T1000 (cell line): ENCODE measurements around the gene ANAPC2.
A peak's percentile ranks its signal among the peaks of the same experiment; 100 is the strongest.

Experiments used
- DNase-seq: peaks from one replicate; lab custom pipeline; 2025; ENCODE audit warnings: mixed read lengths; lab: John Stamatoyannopoulos, UW

The ANAPC2 gene

GRCh38 chr9:137227054-137227852, 38.9 kb upstream of the ANAPC2 start, which contains the start of gene RNF224:
TSS of gene RNF224 (plus strand) at chr9:137227502. CDS start at chr9:137228336, 834 bp downstream.
- peak; percentile 38 for DNase-seq

- DNase-seq: no peak
Observed at GRCh38 chr9:137226338-137227053, 38.1 kb upstream of the ANAPC2 start.

- DNase-seq: no peak
Observed at GRCh38 chr9:137225699-137226331, 37.5 kb upstream of the ANAPC2 start.

- DNase-seq: no peak
Observed at GRCh38 chr9:137224830-137225694, 36.7 kb upstream of the ANAPC2 start, which contains the start of gene CYSRT1. TSS of gene CYSRT1 (plus strand) at chr9:137225174. CDS start at chr9:137225622, 448 bp downstream.

- peak; percentile 96 for DNase-seq
Observed at GRCh38 chr9:137223078-137223970, 35.0 kb upstream of the ANAPC2 start.

GRCh38 chr9:137222190-137223077, 34.1 kb upstream of the ANAPC2 start, which contains the start of gene RNF208:
TSS of gene RNF208 (minus strand) at chr9:137222240. CDS start at chr9:137221212, 1,028 bp downstream.
- no peak for DNase-seq

- DNase-seq: no peak
Observed at GRCh38 chr9:137221506-137222111, 33.2 kb upstream of the ANAPC2 start.

GRCh38 chr9:137221095-137221505, 32.7 kb upstream of the ANAPC2 start:
- no peak for DNase-seq

- no peak for DNase-seq
Observed at GRCh38 chr9:137220317-137221094, 32.1 kb upstream of the ANAPC2 start.

GRCh38 chr9:137219757-137220316, 31.5 kb upstream of the ANAPC2 start:
- DNase-seq: no peak

- DNase-seq: no peak
Observed at GRCh38 chr9:137218754-137219271, 30.5 kb upstream of the ANAPC2 start.

- no peak for DNase-seq
Observed at GRCh38 chr9:137218212-137218753, 29.9 kb upstream of the ANAPC2 start.

- DNase-seq: no peak
Observed at GRCh38 chr9:137217276-137218211, 29.2 kb upstream of the ANAPC2 start.

GRCh38 chr9:137216188-137216965, 28.0 kb upstream of the ANAPC2 start:
- no peak for DNase-seq
